ENCODE results near the gene FGD3. TPM values are rescaled to one million over a fixed set of nuclear protein-coding genes. Genes with fewer than 3 reads are reported as not detected.

Gene FGD3
- total and polyA plus RNA-seq, 2 of the 8 experiments (the other 6 are each of a cell fraction or from before 2014, with no cell fraction given), result 1.4 to 1.9 TPM

GRCh38 chr9:93030642-93031628 lies 83.6 kb downstream of the FGD3 start (continued):
- TF ChIP-seq TAF1 (IDR thresholded peaks at IDR 0.05; ENCODE audit: low read depth, low read length) (no peak), KDM5A (IDR thresholded peaks at IDR 0.05; ENCODE audit: low read length) (no peak), SUZ12 (IDR thresholded peaks at IDR 0.05; ENCODE audit: low read length) (no peak), GABPA (IDR thresholded peaks at IDR 0.05; ENCODE audit: borderline replicate concordance, insufficient read depth, low read length) (no peak), POLR2AphosphoS5 (IDR thresholded peaks at IDR 0.05; ENCODE audit: low read depth, low read length) (no peak), SP2 (IDR thresholded peaks at IDR 0.05; ENCODE audit: low read length) (no peak), HDAC6 (IDR thresholded peaks at IDR 0.05; ENCODE audit: low read depth, low read length) (no peak), ZNF274 (IDR thresholded peaks at IDR 0.05; ENCODE audit: borderline replicate concordance, extremely low read depth, low read length) (no peak), BACH1 (IDR thresholded peaks at IDR 0.05; ENCODE audit: low read length) (no peak)

Data from H1 (cell line).